HCEC 1CT (cell line): ENCODE measurements around the gene SLAMF8.

ENCODE experiments used
- DNase-seq: peaks from one replicate; pipeline ENCODE4 v3.0.0-alpha.2; 2017

Gene SLAMF8

GRCh38 chr1:159877695-159878444, 51.2 kb downstream of the SLAMF8 start:
- no peak for DNase-seq

DNA sequence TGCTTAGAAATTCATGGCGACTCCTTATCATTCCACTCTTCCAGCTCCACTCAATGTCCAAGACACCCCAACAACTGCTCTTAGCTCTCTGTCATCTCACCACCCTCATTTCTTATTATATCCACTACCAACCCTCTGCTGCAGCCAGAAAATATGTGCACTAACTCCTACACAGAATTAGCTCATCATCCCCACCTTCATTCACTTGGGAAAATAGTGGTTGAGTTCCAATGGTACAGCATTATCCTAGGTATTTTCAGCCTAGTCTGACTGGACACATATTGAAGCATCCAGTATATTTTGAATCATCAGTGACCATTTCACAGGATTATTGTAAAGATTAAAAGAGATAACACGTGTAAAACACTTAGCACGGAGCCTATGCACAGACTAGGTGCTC, 52.5 kb downstream of the SLAMF8 start:
- DNase-seq = no peak

- DNase-seq = peak; percentile 85
These were observed 53.3 kb downstream of the SLAMF8 start for GRCh38 chr1:159879977-159880376.

GRCh38 chr1:159880430-159880829, 53.8 kb downstream of the SLAMF8 start:
- no peak for DNase-seq

- peak; percentile 97 for DNase-seq
These were observed 55.2 kb downstream of the SLAMF8 start for GRCh38 chr1:159881622-159882526.

DNA sequence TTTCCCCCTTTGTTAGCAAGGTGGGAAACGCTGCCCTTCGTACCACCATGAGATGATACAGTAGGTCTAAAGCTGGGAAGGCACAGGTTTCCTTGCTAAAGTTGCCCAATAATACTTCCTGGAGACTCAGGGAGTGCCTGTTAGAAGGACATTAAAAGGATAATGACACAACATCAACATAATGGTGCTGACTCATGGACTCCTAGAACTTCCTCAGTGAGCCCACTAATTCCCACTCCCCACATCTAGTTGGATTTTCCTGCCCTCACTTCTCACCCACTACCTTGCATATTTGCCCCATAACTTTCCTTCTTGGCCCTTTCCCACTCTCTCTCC, 55.8 kb downstream of the SLAMF8 start:
- peak; percentile 70 for DNase-seq

DNA sequence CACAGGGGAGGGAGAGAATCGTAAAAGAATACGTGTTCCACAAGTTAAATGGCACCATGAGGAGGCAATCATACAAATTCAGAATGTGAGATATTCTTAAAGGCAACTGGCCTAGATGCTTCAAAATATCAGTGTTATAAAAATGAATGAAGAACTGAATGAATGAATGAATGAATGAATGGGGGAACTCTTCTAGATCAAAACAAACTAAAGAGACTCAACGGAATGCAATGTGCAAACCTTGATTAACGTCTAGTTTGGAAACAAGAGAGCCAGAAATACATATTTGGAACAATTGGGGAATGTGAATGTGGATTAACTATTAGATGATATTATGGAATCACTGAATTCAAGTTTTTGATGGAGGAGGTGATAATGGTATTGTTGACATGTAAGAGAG, 56.5 kb downstream of the SLAMF8 start:
- DNase-seq = no peak

DNA sequence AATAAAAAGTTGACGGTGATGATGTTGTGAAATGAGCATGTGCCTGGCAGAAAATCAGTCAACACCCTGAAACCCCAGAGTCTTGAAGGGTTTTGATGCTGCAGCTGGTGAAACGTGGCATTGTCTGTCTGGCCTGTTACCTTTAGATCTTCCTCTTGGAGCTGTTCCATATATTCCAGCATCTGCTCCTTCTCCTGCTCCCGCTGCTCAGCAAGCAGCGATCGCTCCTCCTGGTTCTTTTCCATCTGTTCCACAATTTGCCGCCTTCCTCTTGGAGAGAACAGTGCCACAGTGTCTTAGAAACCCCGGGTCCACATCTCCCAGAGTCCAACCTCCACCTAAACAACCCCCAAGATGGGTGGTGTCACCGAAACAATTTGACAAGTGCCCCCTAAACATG, 57.6 kb downstream of the SLAMF8 start:
- no peak for DNase-seq
